GM21360 (cell line): Measurements from ENCODE around the gene KMT2A.
"Not testable (repeated sequence)": the region's sequence is repeated elsewhere in the genome, so short reads cannot be mapped to it uniquely, and the experiment has no call there.

Experiments
- ATAC-seq: cut with Tn5 transposase; IDR thresholded peaks from one replicate; pipeline ENCODE4 v1.9.1; 2021; ENCODE audit warnings: mild to moderate bottlenecking, moderate library complexity; ENCODE audit not compliant: unreplicated experiment

The KMT2A gene

GRCh38 chr11:118481238-118481637 lies 44.9 kb downstream of the KMT2A start:
- not testable (repeated sequence) for ATAC-seq

- ATAC-seq = no peak
Observed at GRCh38 chr11:118484405-118484804, 48.1 kb downstream of the KMT2A start.

GRCh38 chr11:118485273-118485672 lies 49.0 kb downstream of the KMT2A start:
- no peak for ATAC-seq

GRCh38 chr11:118488480-118489109 lies 52.3 kb downstream of the KMT2A start:
- ATAC-seq = no peak

GRCh38 chr11:118491041-118491440 lies 54.7 kb downstream of the KMT2A start:
- no peak for ATAC-seq

GRCh38 chr11:118497831-118498230 lies 61.5 kb downstream of the KMT2A start:
- no peak for ATAC-seq

- ATAC-seq = no peak
Observed at GRCh38 chr11:118503216-118503615, 66.9 kb downstream of the KMT2A start.

GRCh38 chr11:118511601-118512000 lies 75.3 kb downstream of the KMT2A start:
- ATAC-seq = no peak

- no peak for ATAC-seq
Observed at GRCh38 chr11:118514103-118514502, 77.8 kb downstream of the KMT2A start.

GRCh38 chr11:118519549-118519948 lies 83.3 kb downstream of the KMT2A start:
- ATAC-seq = no peak

- ATAC-seq = peak; percentile 46
Observed at GRCh38 chr11:118521892-118522311, 85.6 kb downstream of the KMT2A start.

GRCh38 chr11:118522571-118523072 lies 86.3 kb downstream of the KMT2A start:
- ATAC-seq = no peak

GRCh38 chr11:118524356-118524755 lies 88.1 kb downstream of the KMT2A start:
- ATAC-seq = no peak

- no peak for ATAC-seq
Observed at GRCh38 chr11:118524757-118525470, 88.6 kb downstream of the KMT2A start.

- ATAC-seq = no peak
Observed at GRCh38 chr11:118526688-118527087, 90.4 kb downstream of the KMT2A start.

- no peak for ATAC-seq
Observed at GRCh38 chr11:118527109-118527508, 90.8 kb downstream of the KMT2A start, which contains the start of gene TTC36. TTC36 (plus strand) TSS chr11:118527474; CDS start chr11:118527495, 21 bp downstream.

- no peak for ATAC-seq
Observed at GRCh38 chr11:118528511-118528910, 92.2 kb downstream of the KMT2A start.

- ATAC-seq = no peak
Observed at GRCh38 chr11:118529584-118530175, 93.4 kb downstream of the KMT2A start.

- ATAC-seq = no peak
Observed at GRCh38 chr11:118530180-118530682, 93.9 kb downstream of the KMT2A start.

- peak; percentile 47 for ATAC-seq
Observed at GRCh38 chr11:118530683-118531596, 94.6 kb downstream of the KMT2A start, which contains the start of gene TMEM25. TMEM25 (plus strand) TSS chr11:118531192; CDS start chr11:118531802, 610 bp downstream.
